HepG2 (cell line): ENCODE data around the gene PKD1L1. TPM values are rescaled to one million over a fixed set of nuclear protein-coding genes. Genes with fewer than 3 reads are reported as not detected.

Experiments
- CCDC6 ChIP-seq: sonication (generic); formaldehyde crosslinking; IDR thresholded peaks from 2 replicates; pipeline ENCODE4 v1.8.1; 2022; ENCODE audit warnings: mild to moderate bottlenecking, missing genetic modification reagents, moderate library complexity
- FOSL1 ChIP-seq: sonication (generic); formaldehyde crosslinking; IDR thresholded peaks from 2 replicates; pipeline ENCODE4 v1.9.0; 2021; ENCODE audit warnings: missing genetic modification reagents, borderline replicate concordance
- HIC2 ChIP-seq: sonication (generic); formaldehyde crosslinking; IDR thresholded peaks from 2 replicates; pipeline ENCODE4 v1.9.0; 2022; ENCODE audit warnings: low read depth, missing genetic modification reagents
- NFYB ChIP-seq: sonication (generic); formaldehyde crosslinking; IDR thresholded peaks from 2 replicates; pipeline ENCODE4 v1.4.0; 2020; ENCODE audit warnings: missing genetic modification reagents
- RXRA ChIP-seq: sonication (generic); formaldehyde crosslinking; IDR thresholded peaks from 2 replicates; pipeline ENCODE4 v1.5.1; 2020; ENCODE audit warnings: missing genetic modification reagents
- SAP130 ChIP-seq: IDR thresholded peaks from 2 replicates; pipeline ENCODE4 v1.6.1; 2016; ENCODE audit warnings: low read depth
- TFE3 ChIP-seq: IDR thresholded peaks from 2 replicates; pipeline ENCODE4 v1.6.1; 2016
- USF2 ChIP-seq, 2 experiments: sonication (generic) in 1 of 2; formaldehyde crosslinking in 1 of 2; IDR thresholded peaks; 2 replicates each; pipeline versions ENCODE4 v1.5.1 to v1.6.1; 2011 to 2020; ENCODE audit warnings: borderline replicate concordance in 1 of 2, low read depth in 1 of 2, low read length in 1 of 2, mild to moderate bottlenecking in 1 of 2, missing genetic modification reagents in 1 of 2, moderate library complexity in 1 of 2
- YY1 ChIP-seq: IDR thresholded peaks from 2 replicates; pipeline ENCODE4 v1.6.1; 2011; ENCODE audit warnings: low read length, low read depth, moderate library complexity, mild to moderate bottlenecking; ENCODE audit not compliant: insufficient read depth, insufficient replicate concordance
- ZBTB1 ChIP-seq: sonication (generic); formaldehyde crosslinking; IDR thresholded peaks from 2 replicates; pipeline ENCODE4 v1.4.0; 2020; ENCODE audit warnings: missing genetic modification reagents, borderline replicate concordance
- ZBTB40 ChIP-seq, 2 experiments: fragments of 450-650 bp in 1 of 2; sonication (generic) in 1 of 2; formaldehyde crosslinking in 1 of 2; IDR thresholded peaks; 2 replicates each; pipeline versions ENCODE4 v1.6.1 to v1.8.0; 2016 to 2022; ENCODE audit warnings: antibody characterized with exemption in 1 of 2, mild to moderate bottlenecking in 1 of 2, missing genetic modification reagents in 1 of 2
- ZNF256 ChIP-seq: sonication (generic); formaldehyde crosslinking; conservative IDR thresholded peaks from 2 replicates; pipeline ENCODE4 v1.4.0; 2020; ENCODE audit warnings: missing genetic modification reagents
- ZNF704 ChIP-seq: sonication (generic); formaldehyde crosslinking; IDR thresholded peaks from 2 replicates; pipeline ENCODE4 v1.8.1; 2023; ENCODE audit warnings: mild to moderate bottlenecking, inconsistent platforms, moderate library complexity, missing genetic modification reagents, borderline replicate concordance
- polyA plus RNA-seq, 8 experiments: library from polyadenylated mRNA; depleted of rRNA in 3 of 8; stranded (reverse) in 7 of 8; unstranded in 1 of 8; fragments of >200 nt; fragmentation: Illumina TruSeq in 4 of 8; extraction: Trizol in 4 of 8; gene quantifications; 2 replicates each; pipeline versions ENCODE4 v1.2.1 to v1.2.3, GENCODE V29; 2011 to 2016; ENCODE audit warnings: low read depth in 4 of 8, missing spikeins in 1 of 8, mixed read lengths in 1 of 8; ENCODE audit not compliant: insufficient read depth in 1 of 8
- total RNA-seq, 5 experiments: library from RNA; depleted of rRNA; stranded (reverse); fragments of >200 nt; fragmentation: Illumina TruSeq; extraction: Trizol; gene quantifications; 2 replicates each; pipeline ENCODE4 v1.2.3, GENCODE V29; 2016; ENCODE audit warnings: low read depth in 1 of 5

The PKD1L1 gene
- total and polyA plus RNA-seq, 2 of the 13 experiments (the other 11 are each of a cell fraction or from before 2014, with no cell fraction given), result 0.01 TPM; not detected in 1

GRCh38 chr7:47951374-47951773, 3.1 kb upstream of the PKD1L1 start (continued):
- TF ChIP-seq YY1 (no peak), TFE3 (CRISPR knock-in tag) (no peak), NFYB (CRISPR knock-in tag) (no peak), ZNF704 (no peak), RXRA (CRISPR knock-in tag) (no peak), ZBTB40 (IDR thresholded peaks at IDR 0.05) (no peak), ZBTB40 (CRISPR knock-in tag; IDR thresholded peaks at IDR 0.05) (no peak), SAP130 (CRISPR knock-in tag) (peak; percentile 42; the same call in 1 of the 2 replicates), ZNF256 (CRISPR knock-in tag) (no peak), ZBTB1 (no peak), FOSL1 (no peak), USF2 (IDR thresholded peaks at IDR 0.05; ENCODE audit: low read depth, low read length) (no peak), USF2 (CRISPR knock-in tag; IDR thresholded peaks at IDR 0.05; ENCODE audit: borderline replicate concordance) (no peak), CCDC6 (no peak), HIC2 (CRISPR knock-in tag) (no peak)
